T-helper 2 cell treated with Interferon-gamma antibody and Interleukin-4, amounts not matched to agents 5 μg/mL and 100 μg/mL, for 36 hours (primary cell): ENCODE results near the gene CEP55.

Experiments
- DNase-seq: peaks from one replicate; pipeline ENCODE4 v3.0.0; 2021; ENCODE audit warnings: low spot score
- H3K27ac Mint-ChIP-seq: one replicate; pipeline ENCODE4 v1.8.0; 2021; ENCODE audit warnings: mild to moderate bottlenecking, mixed read lengths
- H3K27me3 Mint-ChIP-seq: one replicate; pipeline ENCODE4 v1.8.0; 2021; ENCODE audit warnings: low read depth, mixed read lengths
- H3K36me3 Mint-ChIP-seq: one replicate; pipeline ENCODE4 v1.8.0; 2021; ENCODE audit warnings: low read depth, mixed read lengths
- H3K4me1 Mint-ChIP-seq: one replicate; pipeline ENCODE4 v1.8.0; 2021; ENCODE audit warnings: low read depth, mixed read lengths
- H3K4me3 Mint-ChIP-seq: one replicate; pipeline ENCODE4 v1.8.0; 2022; ENCODE audit warnings: mild to moderate bottlenecking, moderate library complexity, mixed read lengths
- H3K9me3 Mint-ChIP-seq: one replicate; pipeline ENCODE4 v1.8.0; 2021; ENCODE audit warnings: mixed read lengths

The CEP55 gene

GRCh38 chr10:93573051-93573909 is 76.9 kb downstream of the CEP55 start:
- no peak for DNase-seq
- H3K27me3 Mint-ChIP-seq = peaks cover 61% of the 10 kb centered on the region
- H3K27ac Mint-ChIP-seq = no peak overlapping the region
- H3K9me3 Mint-ChIP-seq = no peaks in the 10 kb centered on the region
- H3K4me3 Mint-ChIP-seq = no peak overlapping the region
- H3K4me1 Mint-ChIP-seq = peaks cover 5% of the 10 kb centered on the region
- H3K36me3 Mint-ChIP-seq = no peaks in the 10 kb centered on the region

DNA sequence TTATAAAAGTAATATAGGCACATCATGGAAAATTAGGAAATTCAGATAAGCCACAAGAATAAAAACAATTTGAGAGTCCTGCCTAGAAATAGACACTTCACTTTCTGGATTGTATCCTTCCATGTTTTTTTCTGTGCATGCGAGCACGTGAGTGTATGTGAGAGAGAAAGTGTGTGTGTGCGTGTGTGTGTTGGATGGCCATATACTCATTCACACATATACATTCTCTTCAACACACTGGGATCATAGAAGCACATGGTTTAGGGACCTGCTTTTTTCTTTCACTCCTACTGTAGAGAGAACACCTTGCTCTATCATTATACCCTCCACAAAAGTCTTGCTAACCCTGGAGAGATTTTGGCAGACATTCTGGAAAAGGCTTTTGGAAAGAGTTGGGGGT is 77.5 kb downstream of the CEP55 start:
- DNase-seq = no peak
- Mint-ChIP-seq H3K27me3 (peaks cover 57% of the 10 kb centered on the region), H3K36me3 (no peaks in the 10 kb centered on the region), H3K9me3 (no peaks in the 10 kb centered on the region), H3K4me1 (peaks cover 5% of the 10 kb centered on the region), H3K27ac (no peak overlapping the region), H3K4me3 (no peak overlapping the region)

DNA sequence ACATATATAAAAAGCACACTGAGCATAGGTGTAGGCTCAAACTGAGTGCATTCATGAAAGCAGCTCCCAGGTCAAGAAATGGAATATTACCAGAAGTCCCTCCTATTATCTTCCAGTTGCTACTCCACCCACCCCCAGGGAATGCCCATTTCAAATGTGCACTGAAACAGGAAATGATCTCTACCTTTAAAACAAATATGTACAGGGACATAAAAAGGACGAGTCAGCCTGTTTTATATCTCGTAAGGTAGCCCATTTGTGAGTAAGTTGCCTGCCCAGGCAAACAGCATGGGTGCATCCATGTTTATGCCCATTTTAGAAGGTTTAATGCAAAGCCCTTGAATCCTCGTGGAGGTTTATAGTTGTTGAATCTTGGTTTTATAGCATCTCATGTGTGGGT is 80.5 kb downstream of the CEP55 start:
- no peak for DNase-seq
- peaks cover 35% of the 10 kb centered on the region for H3K27me3 Mint-ChIP-seq
- H3K4me3 Mint-ChIP-seq = no peak overlapping the region
- H3K4me1 Mint-ChIP-seq = peaks cover 5% of the 10 kb centered on the region
- peaks cover 5% of the 10 kb centered on the region for H3K9me3 Mint-ChIP-seq
- H3K36me3 Mint-ChIP-seq = no peaks in the 10 kb centered on the region
- H3K27ac Mint-ChIP-seq = no peak overlapping the region

DNA sequence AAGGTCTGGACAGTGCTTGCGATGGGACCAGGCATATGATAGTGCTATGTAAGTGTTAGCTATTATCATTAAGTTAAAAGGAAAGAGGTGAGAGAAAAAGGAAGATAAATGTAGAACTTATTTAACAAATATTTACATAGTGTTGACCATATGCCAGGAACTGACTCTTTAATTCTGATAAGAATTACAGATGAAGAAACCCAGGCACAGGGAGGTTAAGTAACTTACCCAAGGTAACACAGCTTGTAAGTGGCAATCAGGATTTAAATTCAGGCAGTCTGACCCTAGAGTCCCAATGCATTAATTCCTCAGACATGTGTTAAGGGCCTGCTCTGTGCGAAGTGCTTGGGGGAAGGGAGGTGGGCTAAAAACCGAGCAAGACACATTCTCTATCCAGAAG is 81.2 kb downstream of the CEP55 start:
- peaks cover 5% of the 10 kb centered on the region for H3K9me3 Mint-ChIP-seq
- no peak overlapping the region for H3K27ac Mint-ChIP-seq
- H3K36me3 Mint-ChIP-seq = no peaks in the 10 kb centered on the region
- H3K4me1 Mint-ChIP-seq = peaks cover 5% of the 10 kb centered on the region
- DNase-seq = no peak
- H3K4me3 Mint-ChIP-seq = no peak overlapping the region
- peaks cover 28% of the 10 kb centered on the region for H3K27me3 Mint-ChIP-seq
